ENCODE results near the gene TMEM183A. TPM values are rescaled to one million over a fixed set of nuclear protein-coding genes. Genes with fewer than 3 reads are reported as not detected.

Gene TMEM183A
- total and polyA plus RNA-seq, 9 of the 15 experiments (the other 6 are each of a cell fraction or from before 2014, with no cell fraction given): 23.4 to 190 (median 124) TPM

- POLR2A ChIA-PET: interaction anchor here (0.6 to 1.6 kb wide), 4 partner anchors 10 to 30 kb away, joined by 3 to 5 read pairs (median 3); no protein-coding TSS in a partner anchor
- H3K79me2 ChIP-seq (ENCODE audit: control insufficient read depth, insufficient read depth, low read length): no peaks in the 10 kb centered on the region
- H3K27ac ChIP-seq (ENCODE audit: extremely low read depth, low read depth, low read length): no peak overlapping the region
- no peak for DNase-seq (ENCODE audit: extremely low read depth in 1 of 4, low spot score in 3 of 4)
- H3K9me1 ChIP-seq (ENCODE audit: control insufficient read depth, insufficient read depth, low read length): peaks cover 2% of the 10 kb centered on the region
- H3K4me2 ChIP-seq (ENCODE audit: insufficient read depth, low read length): no peak overlapping the region
- TF ChIP-seq ZNF134 (CRISPR knock-in tag; conservative IDR thresholded peaks at IDR 0.05) (no peak), ZNF263 (CRISPR knock-in tag; IDR thresholded peaks at IDR 0.05; ENCODE audit: borderline replicate concordance) (peak; percentile 48; the same call in 1 of the 2 replicates)
- peaks cover 0 to 16% of the 10 kb centered on the region in 2 experiments; a peak in 3 of 5 replicates for H3K4me1 ChIP-seq (replicated peaks in 1 of 2; ENCODE audit: control insufficient read depth in 2 of 2, insufficient read depth in 2 of 2, low read length in 2 of 2)
- in situ Hi-C loops (cut with MboI) (no loop called here), intact Hi-C loops (cut with micrococcal nuclease) (no loop called here)
- H3K36me3 ChIP-seq (ENCODE audit: control insufficient read depth, insufficient read depth, low read length): no peaks in the 10 kb centered on the region; the same call in 2 of the 3 replicates
- H4K20me1 ChIP-seq (replicated peaks; ENCODE audit: control insufficient read depth, insufficient read depth, low read length): peaks cover 57% of the 10 kb centered on the region
- H2AFZ ChIP-seq (ENCODE audit: low read depth, low read length): no peak overlapping the region
- H3K27me3 ChIP-seq (ENCODE audit: control insufficient read depth in 2 of 2, insufficient read depth in 2 of 2, low read length in 2 of 2): peaks cover 48 to 70% of the 10 kb centered on the region in 2 experiments
- ATAC-seq: no peak
- no TSS peak for BruUV-seq (replicated peaks)
- WGBS (ENCODE audit: insufficient coverage, low coverage, missing lambda C conversion rate): 1% methylated on average over 14 of the region's 14 CpGs
- no peak overlapping the region for H3K9ac ChIP-seq (ENCODE audit: insufficient read depth in 1 of 2, low read depth in 2 of 2, low read length in 2 of 2)
- H3K4me3 ChIP-seq: no peak overlapping the region
- no peaks in the 10 kb centered on the region for H3K9me3 ChIP-seq (replicated peaks; ENCODE audit: control insufficient read depth, insufficient read depth, low read depth, low read length)
- CTCF ChIA-PET (ENCODE audit: low intra/inter-chr PET ratio): no interaction called here
- no peak for FAIRE-seq
These were observed 36.8 kb downstream of the TMEM183A start for GRCh38 chr1:203043830-203044545.

GRCh38 chr1:203044546-203045250, 37.5 kb downstream of the TMEM183A start:
- in situ Hi-C loops (cut with MboI): no loop called here
- H3K79me2 ChIP-seq (ENCODE audit: control insufficient read depth, insufficient read depth, low read length): no peaks in the 10 kb centered on the region
- CTCF ChIA-PET (ENCODE audit: low intra/inter-chr PET ratio): no interaction called here
- peaks cover 51 to 76% of the 10 kb centered on the region in 2 experiments for H3K27me3 ChIP-seq (ENCODE audit: control insufficient read depth in 2 of 2, insufficient read depth in 2 of 2, low read length in 2 of 2)
- BruUV-seq (replicated peaks): no TSS peak
- H3K4me2 ChIP-seq (ENCODE audit: insufficient read depth, low read length): no peak overlapping the region
- ATAC-seq (no peak), DNase-seq (ENCODE audit: extremely low read depth in 1 of 4, low spot score in 3 of 4) (no peak), FAIRE-seq (no peak)
- 3% methylated on average over 7 of the region's 7 CpGs for WGBS (ENCODE audit: insufficient coverage, low coverage, missing lambda C conversion rate)
- peaks cover 0 to 19% of the 10 kb centered on the region in 2 experiments; a peak in 3 of 5 replicates for H3K4me1 ChIP-seq (replicated peaks in 1 of 2; ENCODE audit: control insufficient read depth in 2 of 2, insufficient read depth in 2 of 2, low read length in 2 of 2)
- peaks cover 2% of the 10 kb centered on the region for H3K9me1 ChIP-seq (ENCODE audit: control insufficient read depth, insufficient read depth, low read length)
- no peak overlapping the region for H2AFZ ChIP-seq (ENCODE audit: low read depth, low read length)
- POLR2A ChIA-PET: interaction anchor here (0.8 to 1.7 kb wide), 6 partner anchors 9 to 38 kb away, joined by 3 to 8 read pairs (median 3); partner anchors contain the start of gene TMEM183A
- H4K20me1 ChIP-seq (replicated peaks; ENCODE audit: control insufficient read depth, insufficient read depth, low read length): peaks cover 50% of the 10 kb centered on the region
- H3K27ac ChIP-seq (ENCODE audit: extremely low read depth, low read depth, low read length): no peak overlapping the region
- no peaks in the 10 kb centered on the region for H3K36me3 ChIP-seq (ENCODE audit: control insufficient read depth, insufficient read depth, low read length)
- intact Hi-C loops (cut with micrococcal nuclease): no loop called here
- no peaks in the 10 kb centered on the region for H3K9me3 ChIP-seq (replicated peaks; ENCODE audit: control insufficient read depth, insufficient read depth, low read depth, low read length)
- H3K4me3 ChIP-seq: no peak overlapping the region
- H3K9ac ChIP-seq (ENCODE audit: insufficient read depth in 1 of 2, low read depth in 2 of 2, low read length in 2 of 2): no peak overlapping the region
- TF ChIP-seq GMEB1 (CRISPR knock-in tag; IDR thresholded peaks at IDR 0.05): no peak
- no peak for TF ChIP-seq TAF9B (IDR thresholded peaks at IDR 0.05; ENCODE audit: partially characterized antibody)
- TF ChIP-seq FOS (IDR thresholded peaks at IDR 0.05; ENCODE audit: extremely low read depth, insufficient read length): no peak
- no peak for TF ChIP-seq LARP7 (IDR thresholded peaks at IDR 0.05)
- TF ChIP-seq PRMT5 (CRISPR knock-in tag; IDR thresholded peaks at IDR 0.05): no peak
- no peak for TF ChIP-seq RBFOX2 (IDR thresholded peaks at IDR 0.05; ENCODE audit: low read depth, low read length)
- TF ChIP-seq IFI16 (CRISPR knock-in tag; IDR thresholded peaks at IDR 0.05): no peak
- TF ChIP-seq ZNF695 (CRISPR knock-in tag; IDR thresholded peaks at IDR 0.05): no peak
- TF ChIP-seq HDAC8 (tag; IDR thresholded peaks at IDR 0.05): no peak
- TF ChIP-seq HNRNPL (IDR thresholded peaks at IDR 0.05; ENCODE audit: low read depth, low read length): no peak
- no peak for TF ChIP-seq STAG1 (CRISPR knock-in tag; IDR thresholded peaks at IDR 0.05; ENCODE audit: borderline replicate concordance)
- no peak for TF ChIP-seq STAT5A (IDR thresholded peaks at IDR 0.05; ENCODE audit: borderline replicate concordance, low read length)
